WERI-Rb-1 (cell line): ENCODE results near the gene OR4D6.

ENCODE experiments used
- DNase-seq: peaks from one replicate; pipeline ENCODE4 v3.0.0-alpha.2; 2020
- H3K27ac ChIP-seq: fragments of 250-450 bp; sonication (Bioruptor Pico); 2 replicates; pipeline ENCODE4 v1.5.1; 2020; ENCODE audit warnings: mild to moderate bottlenecking, moderate library complexity
- H3K27me3 ChIP-seq: fragments of 250-450 bp; sonication (Bioruptor Pico); 2 replicates; pipeline ENCODE4 v1.5.1; 2021; ENCODE audit warnings: mild to moderate bottlenecking, low read depth, moderate library complexity; ENCODE audit not compliant: insufficient read depth, severe bottlenecking
- H3K36me3 ChIP-seq: fragments of 250-450 bp; sonication (Bioruptor Pico); 2 replicates; pipeline ENCODE4 v1.5.1; 2020; ENCODE audit warnings: mild to moderate bottlenecking, moderate library complexity
- H3K4me3 ChIP-seq: 2 replicates; pipeline ENCODE4 v1.5.1; 2011; ENCODE audit warnings: low read depth, mild to moderate bottlenecking, control low read depth, low read length
- H3K9me3 ChIP-seq: fragments of 250-450 bp; sonication (Bioruptor Pico); 2 replicates; pipeline ENCODE4 v1.5.1; 2021; ENCODE audit warnings: mild to moderate bottlenecking, moderate library complexity; ENCODE audit not compliant: severe bottlenecking
- CTCF ChIP-seq: IDR thresholded peaks from 2 replicates; pipeline ENCODE4 v1.5.1; 2011; ENCODE audit warnings: low read depth, mild to moderate bottlenecking, control low read depth, inconsistent platforms, low read length

Gene OR4D6

GRCh38 chr11:59456661-59457060 is at the start of gene OR4D6:
OR4D6 (plus strand) TSS chr11:59456961; CDS start chr11:59456961, 0 bp downstream.
- H3K9me3 ChIP-seq: no peaks in the 10 kb centered on the region
- DNase-seq: no peak
- H3K4me3 ChIP-seq: no peak within 1 kb of the TSS
- no peak within 1 kb of the TSS for H3K27ac ChIP-seq
- H3K27me3 ChIP-seq: no peaks in the 10 kb centered on the region
- no peaks in the 10 kb centered on the region for H3K36me3 ChIP-seq
- no peak for TF ChIP-seq CTCF

- H3K9me3 ChIP-seq: no peaks in the 10 kb centered on the region
- H3K4me3 ChIP-seq: no peak overlapping the region
- DNase-seq: no peak
- H3K36me3 ChIP-seq: no peaks in the 10 kb centered on the region
- H3K27me3 ChIP-seq: peaks cover 21% of the 10 kb centered on the region
- TF ChIP-seq CTCF: no peak
- H3K27ac ChIP-seq: no peak overlapping the region
Observed at GRCh38 chr11:59413646-59414045, 43.1 kb upstream of the OR4D6 start.

- Histone ChIP-seq H3K4me3 (no peak overlapping the region), H3K27ac (no peak overlapping the region), H3K27me3 (peaks cover 12% of the 10 kb centered on the region), H3K9me3 (no peaks in the 10 kb centered on the region), H3K36me3 (no peaks in the 10 kb centered on the region)
- TF ChIP-seq CTCF: no peak
- DNase-seq: no peak
Observed at GRCh38 chr11:59415111-59415510, 41.6 kb upstream of the OR4D6 start.

- no peaks in the 10 kb centered on the region for H3K36me3 ChIP-seq
- H3K27ac ChIP-seq: no peak overlapping the region
- peaks cover 4% of the 10 kb centered on the region for H3K27me3 ChIP-seq
- H3K9me3 ChIP-seq: no peaks in the 10 kb centered on the region
- no peak for TF ChIP-seq CTCF
- no peak for DNase-seq
- H3K4me3 ChIP-seq: no peak overlapping the region
Observed at GRCh38 chr11:59416613-59417012, 40.1 kb upstream of the OR4D6 start.

- DNase-seq: no peak
- TF ChIP-seq CTCF: no peak
- peaks cover 4% of the 10 kb centered on the region for H3K27me3 ChIP-seq
- no peak overlapping the region for H3K27ac ChIP-seq
- H3K9me3 ChIP-seq: no peaks in the 10 kb centered on the region
- H3K36me3 ChIP-seq: no peaks in the 10 kb centered on the region
- H3K4me3 ChIP-seq: no peak overlapping the region
Observed at GRCh38 chr11:59417023-59417422, 39.7 kb upstream of the OR4D6 start.

GRCh38 chr11:59418156-59418555 is 38.6 kb upstream of the OR4D6 start:
- H3K36me3 ChIP-seq: no peaks in the 10 kb centered on the region
- TF ChIP-seq CTCF: no peak

More at GRCh38 chr11:59418156-59418555, 38.6 kb upstream of the OR4D6 start:
- DNase-seq: no peak
- Histone ChIP-seq H3K27ac (no peak overlapping the region), H3K4me3 (no peak overlapping the region), H3K27me3 (peaks cover 4% of the 10 kb centered on the region), H3K9me3 (no peaks in the 10 kb centered on the region)
